Activated CD4-positive, alpha-beta T cell treated with anti-CD3 and anti-CD28 coated beads, Interleukin-2, Interleukin-4, amounts not matched to agents 100 ng/mL and 50 ng/mL, durations not matched to agents 16 hours and 8 hours (primary cell): ENCODE measurements around the gene TAF1B.

Experiments used
- DNase-seq: peaks from one replicate; pipeline ENCODE4 v3.0.0-alpha.2; 2020; ENCODE audit warnings: low spot score

TAF1B gene

GRCh38 chr2:9808334-9809063, 34.8 kb upstream of the TAF1B start:
- DNase-seq = no peak

- no peak for DNase-seq
Observed at GRCh38 chr2:9809064-9809356, 34.3 kb upstream of the TAF1B start.

GRCh38 chr2:9809448-9810088, 33.7 kb upstream of the TAF1B start:
- no peak for DNase-seq

- DNase-seq = no peak
Observed at GRCh38 chr2:9811216-9811615, 32.1 kb upstream of the TAF1B start.

GRCh38 chr2:9811679-9812511, 31.4 kb upstream of the TAF1B start:
- DNase-seq = no peak

GRCh38 chr2:9812945-9813311, 30.3 kb upstream of the TAF1B start:
- no peak for DNase-seq

GRCh38 chr2:9813312-9814128, 29.8 kb upstream of the TAF1B start:
- peak; percentile 72 for DNase-seq

- DNase-seq = no peak
Observed at GRCh38 chr2:9814129-9814868, 29.0 kb upstream of the TAF1B start.

GRCh38 chr2:9815076-9815475, 28.2 kb upstream of the TAF1B start:
- DNase-seq = no peak

- no peak for DNase-seq
Observed at GRCh38 chr2:9815844-9816279, 27.4 kb upstream of the TAF1B start.

GRCh38 chr2:9818097-9818496, 25.2 kb upstream of the TAF1B start:
- no peak for DNase-seq

GRCh38 chr2:9819551-9819950, 23.7 kb upstream of the TAF1B start:
- no peak for DNase-seq

- DNase-seq = no peak
Observed at GRCh38 chr2:9820020-9820973, 23.0 kb upstream of the TAF1B start.

- no peak for DNase-seq
Observed at GRCh38 chr2:9821805-9822445, 21.3 kb upstream of the TAF1B start.

- no peak for DNase-seq
Observed at GRCh38 chr2:9824441-9824840, 18.8 kb upstream of the TAF1B start.

- no peak for DNase-seq
Observed at GRCh38 chr2:9824956-9825720, 18.1 kb upstream of the TAF1B start.

GRCh38 chr2:9826208-9826607, 17.1 kb upstream of the TAF1B start:
- no peak for DNase-seq

- no peak for DNase-seq
Observed at GRCh38 chr2:9830685-9831410, 12.4 kb upstream of the TAF1B start.
